ENCODE data around the gene SMIM11. TPM values are rescaled to one million over a fixed set of nuclear protein-coding genes. Genes with fewer than 3 reads are reported as not detected.

Gene SMIM11
- total RNA-seq, 1 donor from 2014 or later = 2.0 TPM

DNA sequence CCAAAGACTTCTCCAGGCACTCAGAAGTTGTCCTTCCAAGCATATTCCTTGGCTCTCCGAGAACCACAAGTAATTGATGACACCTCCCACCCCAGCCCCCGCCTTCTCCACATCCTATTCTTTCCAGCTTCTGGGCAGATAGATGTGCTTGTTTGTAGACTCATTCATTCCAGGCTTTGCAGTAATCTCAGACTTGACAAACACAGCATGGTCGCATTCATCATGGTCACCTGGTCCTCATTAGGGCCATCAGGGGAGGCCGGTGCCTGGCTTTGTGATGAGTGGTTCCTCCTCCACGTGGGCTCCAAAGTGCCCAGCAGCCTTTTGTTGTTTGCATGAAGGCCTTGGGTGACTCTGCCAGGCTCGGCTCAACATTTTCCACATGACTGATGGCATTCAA, 40.0 kb upstream of the SMIM11 start:
- Mint-ChIP-seq H3K4me3 (ENCODE audit: unreplicated experiment) (no peak overlapping the region), H3K27ac (ENCODE audit: unreplicated experiment) (no peak overlapping the region), H3K9me3 (ENCODE audit: unreplicated experiment) (no peaks in the 10 kb centered on the region), H3K4me1 (ENCODE audit: unreplicated experiment) (no peaks in the 10 kb centered on the region), H3K27me3 (ENCODE audit: unreplicated experiment) (peaks cover 5% of the 10 kb centered on the region), H3K36me3 (ENCODE audit: low read depth, unreplicated experiment) (no peaks in the 10 kb centered on the region)
- TF ChIP-seq, protein P1, sequence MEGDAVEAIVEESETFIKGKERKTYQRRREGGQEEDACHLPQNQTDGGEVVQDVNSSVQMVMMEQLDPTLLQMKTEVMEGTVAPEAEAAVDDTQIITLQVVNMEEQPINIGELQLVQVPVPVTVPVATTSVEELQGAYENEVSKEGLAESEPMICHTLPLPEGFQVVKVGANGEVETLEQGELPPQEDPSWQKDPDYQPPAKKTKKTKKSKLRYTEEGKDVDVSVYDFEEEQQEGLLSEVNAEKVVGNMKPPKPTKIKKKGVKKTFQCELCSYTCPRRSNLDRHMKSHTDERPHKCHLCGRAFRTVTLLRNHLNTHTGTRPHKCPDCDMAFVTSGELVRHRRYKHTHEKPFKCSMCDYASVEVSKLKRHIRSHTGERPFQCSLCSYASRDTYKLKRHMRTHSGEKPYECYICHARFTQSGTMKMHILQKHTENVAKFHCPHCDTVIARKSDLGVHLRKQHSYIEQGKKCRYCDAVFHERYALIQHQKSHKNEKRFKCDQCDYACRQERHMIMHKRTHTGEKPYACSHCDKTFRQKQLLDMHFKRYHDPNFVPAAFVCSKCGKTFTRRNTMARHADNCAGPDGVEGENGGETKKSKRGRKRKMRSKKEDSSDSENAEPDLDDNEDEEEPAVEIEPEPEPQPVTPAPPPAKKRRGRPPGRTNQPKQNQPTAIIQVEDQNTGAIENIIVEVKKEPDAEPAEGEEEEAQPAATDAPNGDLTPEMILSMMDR (IDR thresholded peaks at IDR 0.05; ENCODE audit: unreplicated experiment) = no peak
- DNase-seq (ENCODE audit: low spot score) = no peak

DNA sequence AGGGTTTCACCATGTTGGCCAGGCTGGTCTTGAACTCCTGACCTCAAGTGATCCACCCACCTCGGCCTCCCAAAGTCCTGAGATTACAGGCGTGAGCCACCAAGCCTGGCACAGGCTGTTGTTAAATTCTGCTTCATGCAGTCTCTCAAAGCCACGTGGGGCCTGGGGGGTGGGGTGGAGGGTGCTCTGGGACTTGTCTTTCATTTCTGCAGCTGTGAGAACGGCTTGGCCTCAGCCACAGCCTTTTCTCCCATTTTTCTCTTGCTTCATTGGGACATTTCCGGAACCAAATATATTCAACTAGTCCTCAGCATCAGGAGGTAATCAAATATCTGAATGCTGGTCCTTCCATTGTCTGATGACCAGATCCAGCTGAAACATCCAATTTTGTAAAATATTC, 39.1 kb upstream of the SMIM11 start:
- TF ChIP-seq, protein P1 (IDR thresholded peaks at IDR 0.05; ENCODE audit: unreplicated experiment) = no peak
- Mint-ChIP-seq H3K4me1 (ENCODE audit: unreplicated experiment) (no peaks in the 10 kb centered on the region), H3K9me3 (ENCODE audit: unreplicated experiment) (no peaks in the 10 kb centered on the region), H3K27me3 (ENCODE audit: unreplicated experiment) (peaks cover 5% of the 10 kb centered on the region), H3K27ac (ENCODE audit: unreplicated experiment) (no peak overlapping the region), H3K4me3 (ENCODE audit: unreplicated experiment) (no peak overlapping the region), H3K36me3 (ENCODE audit: low read depth, unreplicated experiment) (no peaks in the 10 kb centered on the region)
- DNase-seq (ENCODE audit: low spot score) = no peak

GRCh38 chr21:34336756-34337391, 38.4 kb upstream of the SMIM11 start:
- H3K27me3 Mint-ChIP-seq (ENCODE audit: unreplicated experiment) = peaks cover 5% of the 10 kb centered on the region
- no peak for DNase-seq (ENCODE audit: low spot score)

GRCh38 chr21:34337741-34338140, 37.6 kb upstream of the SMIM11 start:
- H3K9me3 Mint-ChIP-seq (ENCODE audit: unreplicated experiment) = no peaks in the 10 kb centered on the region
- H3K27ac Mint-ChIP-seq (ENCODE audit: unreplicated experiment) = no peak overlapping the region
- peaks cover 5% of the 10 kb centered on the region for H3K27me3 Mint-ChIP-seq (ENCODE audit: unreplicated experiment)
- no peak for DNase-seq (ENCODE audit: low spot score)
- no peaks in the 10 kb centered on the region for H3K36me3 Mint-ChIP-seq (ENCODE audit: low read depth, unreplicated experiment)
- no peak overlapping the region for H3K4me3 Mint-ChIP-seq (ENCODE audit: unreplicated experiment)
- TF ChIP-seq, protein P1 (IDR thresholded peaks at IDR 0.05; ENCODE audit: unreplicated experiment) = no peak
- H3K4me1 Mint-ChIP-seq (ENCODE audit: unreplicated experiment) = no peaks in the 10 kb centered on the region

More at GRCh38 chr21:34336756-34337391, 38.4 kb upstream of the SMIM11 start:
- Mint-ChIP-seq H3K4me1 (ENCODE audit: unreplicated experiment) (no peaks in the 10 kb centered on the region), H3K36me3 (ENCODE audit: low read depth, unreplicated experiment) (no peaks in the 10 kb centered on the region), H3K9me3 (ENCODE audit: unreplicated experiment) (no peaks in the 10 kb centered on the region), H3K4me3 (ENCODE audit: unreplicated experiment) (no peak overlapping the region), H3K27ac (ENCODE audit: unreplicated experiment) (no peak overlapping the region)
- TF ChIP-seq, protein P1 (IDR thresholded peaks at IDR 0.05; ENCODE audit: unreplicated experiment) = no peak

GRCh38 chr21:34338226-34338625, 37.1 kb upstream of the SMIM11 start:
- no peak for DNase-seq (ENCODE audit: low spot score)
- no peak overlapping the region for H3K27ac Mint-ChIP-seq (ENCODE audit: unreplicated experiment)
- no peaks in the 10 kb centered on the region for H3K9me3 Mint-ChIP-seq (ENCODE audit: unreplicated experiment)
- H3K4me3 Mint-ChIP-seq (ENCODE audit: unreplicated experiment) = no peak overlapping the region
- H3K4me1 Mint-ChIP-seq (ENCODE audit: unreplicated experiment) = no peaks in the 10 kb centered on the region
- TF ChIP-seq, protein P1 (IDR thresholded peaks at IDR 0.05; ENCODE audit: unreplicated experiment) = no peak
- H3K27me3 Mint-ChIP-seq (ENCODE audit: unreplicated experiment) = peaks cover 5% of the 10 kb centered on the region
- no peaks in the 10 kb centered on the region for H3K36me3 Mint-ChIP-seq (ENCODE audit: low read depth, unreplicated experiment)

Data from endothelial cell (in vitro differentiated cells).